GM12875 (cell line): ENCODE data around the gene UROC1.

ENCODE experiments used
- H3K4me3 ChIP-seq: one replicate; pipeline ENCODE4 v1.5.1; 2011; ENCODE audit warnings: low read depth, low read length, control low read depth
- TF ChIP-seq, protein P1 (sequence below): IDR thresholded peaks from 2 replicates; pipeline ENCODE4 v1.5.1; 2011; ENCODE audit warnings: low read depth, mild to moderate bottlenecking, control low read depth, inconsistent platforms, low read length, moderate library complexity, borderline replicate concordance; ENCODE audit not compliant: insufficient read depth

UROC1 gene

DNA sequence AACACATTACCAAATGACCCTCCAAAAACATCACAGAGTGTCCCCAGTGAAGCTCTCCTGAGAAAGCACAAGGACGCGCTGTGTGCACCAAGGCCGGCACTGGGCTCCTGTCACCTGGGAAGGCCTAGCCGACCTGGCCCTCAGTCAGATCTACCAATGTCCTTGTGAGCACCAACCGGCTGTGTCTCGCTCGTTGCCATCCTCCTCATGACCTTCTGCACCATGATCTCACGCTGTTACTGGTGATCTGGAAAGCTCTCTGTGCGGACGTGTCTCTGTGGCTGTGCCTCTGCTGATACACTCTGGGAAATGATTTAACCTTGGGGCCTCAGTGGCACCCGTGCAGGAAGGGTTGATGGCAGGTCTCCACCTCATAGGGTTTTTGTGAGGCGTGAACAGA is 66.1 kb downstream of the UROC1 start:
- TF ChIP-seq, protein P1, sequence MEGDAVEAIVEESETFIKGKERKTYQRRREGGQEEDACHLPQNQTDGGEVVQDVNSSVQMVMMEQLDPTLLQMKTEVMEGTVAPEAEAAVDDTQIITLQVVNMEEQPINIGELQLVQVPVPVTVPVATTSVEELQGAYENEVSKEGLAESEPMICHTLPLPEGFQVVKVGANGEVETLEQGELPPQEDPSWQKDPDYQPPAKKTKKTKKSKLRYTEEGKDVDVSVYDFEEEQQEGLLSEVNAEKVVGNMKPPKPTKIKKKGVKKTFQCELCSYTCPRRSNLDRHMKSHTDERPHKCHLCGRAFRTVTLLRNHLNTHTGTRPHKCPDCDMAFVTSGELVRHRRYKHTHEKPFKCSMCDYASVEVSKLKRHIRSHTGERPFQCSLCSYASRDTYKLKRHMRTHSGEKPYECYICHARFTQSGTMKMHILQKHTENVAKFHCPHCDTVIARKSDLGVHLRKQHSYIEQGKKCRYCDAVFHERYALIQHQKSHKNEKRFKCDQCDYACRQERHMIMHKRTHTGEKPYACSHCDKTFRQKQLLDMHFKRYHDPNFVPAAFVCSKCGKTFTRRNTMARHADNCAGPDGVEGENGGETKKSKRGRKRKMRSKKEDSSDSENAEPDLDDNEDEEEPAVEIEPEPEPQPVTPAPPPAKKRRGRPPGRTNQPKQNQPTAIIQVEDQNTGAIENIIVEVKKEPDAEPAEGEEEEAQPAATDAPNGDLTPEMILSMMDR = no peak
- no peak overlapping the region for H3K4me3 ChIP-seq

DNA sequence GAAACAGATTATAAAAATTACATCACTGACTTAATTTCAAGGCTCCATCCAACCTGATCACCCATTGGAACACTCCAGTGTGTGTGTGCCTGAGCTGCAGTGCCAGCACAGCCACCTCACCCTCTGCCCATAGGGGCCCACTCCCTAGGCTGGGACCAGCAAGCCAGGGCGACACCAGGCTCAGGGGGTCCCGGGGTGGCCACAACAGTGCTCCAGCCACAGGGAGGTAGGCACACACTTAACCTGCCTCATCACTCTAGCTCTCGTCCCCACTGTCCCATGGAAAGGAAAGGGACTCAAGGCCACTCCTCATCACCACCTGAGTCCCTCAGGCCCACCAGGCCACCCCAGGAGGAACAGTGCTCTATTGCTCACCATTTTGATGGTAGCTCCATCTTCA is 66.8 kb downstream of the UROC1 start:
- TF ChIP-seq, protein P1 = no peak
- no peak overlapping the region for H3K4me3 ChIP-seq

GRCh38 chr3:126450219-126450618 is 67.4 kb downstream of the UROC1 start:
- H3K4me3 ChIP-seq = no peak overlapping the region
- TF ChIP-seq, protein P1 = no peak

- TF ChIP-seq, protein P1 = no peak
Observed at GRCh38 chr3:126449621-126450051, 67.9 kb downstream of the UROC1 start.

DNA sequence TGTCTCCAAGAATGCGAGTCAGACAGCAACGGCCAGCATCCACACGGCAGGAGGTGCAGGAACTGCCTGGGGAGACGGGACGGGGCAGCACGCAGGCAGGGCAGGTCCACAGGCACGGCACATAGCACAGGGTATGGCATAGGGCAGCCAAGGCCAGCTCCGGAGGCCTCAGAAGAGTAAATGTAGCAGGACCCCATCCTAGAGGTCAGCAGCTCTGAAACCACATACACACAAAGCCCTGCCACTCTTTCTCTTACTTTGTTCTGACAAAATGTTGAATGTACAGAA is 68.7 kb downstream of the UROC1 start:
- TF ChIP-seq, protein P1 = no peak
- H3K4me3 ChIP-seq = no peak overlapping the region

More at GRCh38 chr3:126449621-126450051, 67.9 kb downstream of the UROC1 start:
- H3K4me3 ChIP-seq = no peak overlapping the region

GRCh38 chr3:126448136-126448892 is 69.3 kb downstream of the UROC1 start:
- TF ChIP-seq, protein P1 = no peak
- H3K4me3 ChIP-seq = no peak overlapping the region

DNA sequence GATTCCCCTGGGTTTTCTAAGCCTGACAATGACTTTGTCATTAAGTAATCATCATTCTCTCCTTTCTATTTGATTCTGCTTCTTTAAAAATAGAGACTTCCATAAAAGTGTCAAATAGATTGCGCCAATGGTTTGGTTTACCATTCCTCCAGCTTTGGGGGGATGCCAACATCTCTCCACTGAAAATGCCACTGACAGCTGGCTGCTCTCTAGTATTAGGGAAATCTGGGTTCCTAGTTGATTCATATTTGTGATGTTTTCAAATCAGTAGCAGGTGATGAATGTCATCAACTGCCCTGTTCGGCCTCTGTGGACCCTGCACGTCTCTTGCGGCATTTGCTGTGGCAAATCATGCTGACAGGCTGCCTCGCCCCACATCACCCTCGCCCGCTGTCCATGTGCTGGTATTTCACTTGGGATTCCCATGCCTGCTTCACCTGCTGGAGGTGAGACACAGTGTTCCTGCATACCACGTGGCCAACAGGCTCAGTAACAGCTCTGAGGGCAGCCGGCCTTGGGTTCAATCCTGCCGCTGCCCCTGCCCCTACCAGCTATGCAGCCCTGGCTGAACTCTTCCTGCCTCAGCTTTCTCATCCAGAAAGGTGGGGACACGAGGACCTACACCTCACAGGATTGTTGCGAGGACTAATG is 70.0 kb downstream of the UROC1 start:
- H3K4me3 ChIP-seq = no peak overlapping the region
- TF ChIP-seq, protein P1 = no peak
